H1 (cell line): ENCODE data around the gene TMEM237. TPM values are rescaled to one million over a fixed set of nuclear protein-coding genes. Genes with fewer than 3 reads are reported as not detected.

ENCODE experiments used
- NANOG ChIP-seq: IDR thresholded peaks from 2 replicates; pipeline ENCODE4 v1.6.1; 2011; ENCODE audit warnings: low read length, low read depth, mild to moderate bottlenecking, inconsistent platforms; ENCODE audit not compliant: insufficient read depth, poor library complexity, severe bottlenecking
- YY1 ChIP-seq: IDR thresholded peaks from 2 replicates; pipeline ENCODE4 v1.6.1; 2011; ENCODE audit warnings: low read depth, mild to moderate bottlenecking, low read length
- polyA plus RNA-seq, 7 experiments: library from polyadenylated mRNA; depleted of rRNA in 3 of 7; stranded (reverse) in 5 of 7; unstranded in 2 of 7; fragments of >200 nt in 5 of 7; fragments of 200-250 nt in 2 of 7; gene quantifications; 1 replicate in 5 of 7; 2 replicates in 1 of 7; 4 replicates in 1 of 7; pipeline versions ENCODE4 v1.2.1 to v1.2.3, GENCODE V29; 2011 to 2013; ENCODE audit warnings: missing spikeins in 2 of 7, mixed read lengths in 2 of 7
- total RNA-seq: library from RNA; stranded (reverse); fragmentation: NEBNext Ultra II Directional; extraction: Animal tissue kit (Norgen Biotek cat#: 25700); gene quantifications from 2 replicates; pipeline ENCODE4 v1.2.1, GENCODE V29; 2021

The TMEM237 gene
- total and polyA plus RNA-seq, 2 of the 8 experiments (the other 6 are each of a cell fraction or from before 2014, with no cell fraction given) = 26.1 to 41.0 TPM

DNA sequence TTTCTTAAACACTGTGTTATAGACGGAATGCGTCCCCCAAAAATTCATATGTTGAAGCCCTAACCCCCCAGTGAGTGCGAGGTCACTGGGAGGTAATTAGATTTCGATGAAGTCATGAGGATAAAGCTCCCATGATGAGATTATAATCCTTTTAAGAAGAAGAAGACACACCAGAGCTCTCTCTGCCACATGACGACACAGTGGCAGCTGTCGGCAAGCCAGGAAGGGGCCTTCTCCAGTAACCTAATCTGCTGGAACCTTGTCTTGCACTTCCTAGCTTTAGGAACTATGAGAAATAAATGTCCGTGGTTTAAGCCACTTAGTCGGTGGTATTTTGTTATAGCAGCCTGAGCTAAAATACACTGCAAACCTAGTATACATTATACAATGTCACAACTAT, 12.3 kb downstream of the TMEM237 start (continued):
- TF ChIP-seq NANOG (no peak), YY1 (no peak)
